Measurements from ENCODE around the gene PAGE1. TPM values are rescaled to one million over a fixed set of nuclear protein-coding genes. Genes with fewer than 3 reads are reported as not detected.

Gene PAGE1
- total RNA-seq, 1 experiment from 2014 or later: not detected

DNA sequence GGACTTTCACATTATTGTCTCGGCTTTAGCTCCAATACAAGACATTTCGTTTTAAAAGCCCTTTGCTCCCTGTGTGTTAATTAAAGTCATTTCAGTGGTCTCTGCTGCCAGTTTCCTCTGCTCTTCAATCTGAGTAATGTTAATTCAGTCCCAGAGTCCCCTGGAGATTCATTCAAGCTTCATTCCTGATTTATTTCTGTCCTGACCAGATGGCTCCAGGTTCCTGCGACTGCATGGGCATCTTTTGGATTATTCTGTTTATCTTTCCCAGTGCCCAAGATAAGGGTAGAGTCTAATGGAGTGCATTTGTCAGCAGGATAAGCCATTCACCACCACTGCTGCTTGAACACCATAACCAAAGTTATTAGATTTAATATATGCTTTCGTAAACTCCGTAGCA, 6.1 kb upstream of the PAGE1 start:
- BruUV-seq (replicated peaks): no TSS peak
- no peaks in the 10 kb centered on the region for H3K4me1 ChIP-seq
- ChIA-PET POLR2A (no interaction called here), CTCF (no interaction called here)
- TF ChIP-seq, protein P1, sequence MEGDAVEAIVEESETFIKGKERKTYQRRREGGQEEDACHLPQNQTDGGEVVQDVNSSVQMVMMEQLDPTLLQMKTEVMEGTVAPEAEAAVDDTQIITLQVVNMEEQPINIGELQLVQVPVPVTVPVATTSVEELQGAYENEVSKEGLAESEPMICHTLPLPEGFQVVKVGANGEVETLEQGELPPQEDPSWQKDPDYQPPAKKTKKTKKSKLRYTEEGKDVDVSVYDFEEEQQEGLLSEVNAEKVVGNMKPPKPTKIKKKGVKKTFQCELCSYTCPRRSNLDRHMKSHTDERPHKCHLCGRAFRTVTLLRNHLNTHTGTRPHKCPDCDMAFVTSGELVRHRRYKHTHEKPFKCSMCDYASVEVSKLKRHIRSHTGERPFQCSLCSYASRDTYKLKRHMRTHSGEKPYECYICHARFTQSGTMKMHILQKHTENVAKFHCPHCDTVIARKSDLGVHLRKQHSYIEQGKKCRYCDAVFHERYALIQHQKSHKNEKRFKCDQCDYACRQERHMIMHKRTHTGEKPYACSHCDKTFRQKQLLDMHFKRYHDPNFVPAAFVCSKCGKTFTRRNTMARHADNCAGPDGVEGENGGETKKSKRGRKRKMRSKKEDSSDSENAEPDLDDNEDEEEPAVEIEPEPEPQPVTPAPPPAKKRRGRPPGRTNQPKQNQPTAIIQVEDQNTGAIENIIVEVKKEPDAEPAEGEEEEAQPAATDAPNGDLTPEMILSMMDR (IDR thresholded peaks at IDR 0.05; ENCODE audit: insufficient read depth in 1 of 2, low read depth in 1 of 2, low read length in 1 of 2, severe bottlenecking in 1 of 2, unreplicated experiment in 1 of 2): no peak
- Mint-ChIP-seq H3K4me1 (ENCODE audit: low read depth, unreplicated experiment) (no peaks in the 10 kb centered on the region), H3K27ac (ENCODE audit: unreplicated experiment) (no peak overlapping the region), H3K36me3 (ENCODE audit: insufficient read depth, unreplicated experiment) (no peaks in the 10 kb centered on the region), H3K9me3 (ENCODE audit: unreplicated experiment) (peaks cover 10% of the 10 kb centered on the region), H3K27me3 (ENCODE audit: insufficient read depth, unreplicated experiment) (no peaks in the 10 kb centered on the region), H3K4me3 (ENCODE audit: unreplicated experiment) (no peak overlapping the region)
- intact Hi-C loops (cut with micrococcal nuclease; ENCODE audit: unreplicated experiment): no loop called here
- H3K27me3 ChIP-seq (replicated peaks; ENCODE audit: control insufficient read depth, insufficient read depth, low read length): no peaks in the 10 kb centered on the region
- no peak overlapping the region for H3K4me3 ChIP-seq (ENCODE audit: low read depth, low read length)
- DNase-seq: no peak
- no peaks in the 10 kb centered on the region for H3K9me3 ChIP-seq
- H3K36me3 ChIP-seq (ENCODE audit: control insufficient read depth, insufficient read depth, low read length): no peaks in the 10 kb centered on the region

DNA sequence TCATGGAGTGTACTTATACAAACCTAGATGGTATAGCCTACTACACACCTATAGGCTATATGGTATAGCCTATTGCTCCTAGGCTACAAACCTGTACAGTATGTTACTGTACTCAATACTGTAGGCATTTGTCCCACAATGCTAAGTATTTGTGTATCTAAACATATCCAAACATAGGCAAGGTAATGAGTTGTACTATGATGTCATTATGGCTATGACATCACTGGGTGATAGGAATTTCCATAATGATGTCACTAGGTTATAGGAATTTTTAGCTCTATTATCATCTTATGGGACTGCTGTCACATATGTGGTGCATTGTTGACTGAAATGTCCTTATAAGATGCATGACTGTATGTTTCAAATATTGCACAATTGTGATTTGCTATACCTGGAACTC, 5.5 kb upstream of the PAGE1 start:
- no peaks in the 10 kb centered on the region for H3K36me3 ChIP-seq (ENCODE audit: control insufficient read depth, insufficient read depth, low read length)
- TF ChIP-seq, protein P1 (IDR thresholded peaks at IDR 0.05; ENCODE audit: insufficient read depth in 1 of 2, low read depth in 1 of 2, low read length in 1 of 2, severe bottlenecking in 1 of 2, unreplicated experiment in 1 of 2): no peak
- BruUV-seq (replicated peaks): no TSS peak
- ChIA-PET POLR2A (no interaction called here), CTCF (no interaction called here)
- H3K27me3 Mint-ChIP-seq (ENCODE audit: insufficient read depth, unreplicated experiment): no peaks in the 10 kb centered on the region
- no peak for DNase-seq
- intact Hi-C loops (cut with micrococcal nuclease; ENCODE audit: unreplicated experiment): no loop called here
- H3K9me3 ChIP-seq: no peaks in the 10 kb centered on the region
- no peak overlapping the region for H3K4me3 Mint-ChIP-seq (ENCODE audit: unreplicated experiment)
- H3K27ac Mint-ChIP-seq (ENCODE audit: unreplicated experiment): no peak overlapping the region
- H3K4me3 ChIP-seq (ENCODE audit: low read depth, low read length): no peak overlapping the region
- H3K4me1 Mint-ChIP-seq (ENCODE audit: low read depth, unreplicated experiment): no peaks in the 10 kb centered on the region
- peaks cover 4% of the 10 kb centered on the region for H3K9me3 Mint-ChIP-seq (ENCODE audit: unreplicated experiment)
- no peaks in the 10 kb centered on the region for H3K27me3 ChIP-seq (replicated peaks; ENCODE audit: control insufficient read depth, insufficient read depth, low read length)
- no peaks in the 10 kb centered on the region for H3K4me1 ChIP-seq
- no peaks in the 10 kb centered on the region for H3K36me3 Mint-ChIP-seq (ENCODE audit: insufficient read depth, unreplicated experiment)

DNA sequence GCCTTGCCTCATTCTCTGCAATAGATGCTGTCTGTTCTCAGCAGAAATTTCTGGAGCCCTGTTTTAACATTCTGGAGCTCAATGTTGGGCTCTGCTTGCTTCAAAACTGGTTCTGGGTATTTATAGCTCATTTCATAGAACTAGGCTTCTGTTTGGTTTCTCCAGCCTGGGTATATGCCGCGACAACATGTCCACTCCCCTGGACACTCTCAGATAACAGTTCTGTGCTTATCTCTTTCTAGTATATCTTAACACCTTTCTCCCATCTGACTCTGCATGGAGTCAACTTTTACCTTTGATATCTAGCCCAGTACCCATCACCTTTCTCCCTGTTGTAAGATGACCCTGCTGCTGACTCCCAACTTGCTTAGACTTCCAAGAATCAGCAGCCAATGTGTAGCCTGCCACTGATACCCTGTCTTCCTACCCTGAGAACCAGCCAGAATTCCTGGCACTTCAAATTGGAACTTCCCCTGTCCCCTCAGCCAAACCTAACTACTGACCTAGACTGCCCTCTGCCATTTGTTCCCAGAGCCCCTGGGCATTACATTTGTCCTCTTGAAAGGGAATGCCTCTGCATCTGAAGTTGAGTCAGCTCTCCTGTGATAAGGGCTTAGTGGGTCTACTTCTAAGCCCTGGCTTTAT, 20.6 kb downstream of the PAGE1 start:
- Mint-ChIP-seq H3K27ac (ENCODE audit: unreplicated experiment) (no peak overlapping the region), H3K4me3 (ENCODE audit: unreplicated experiment) (no peak overlapping the region), H3K36me3 (ENCODE audit: insufficient read depth, unreplicated experiment) (no peaks in the 10 kb centered on the region), H3K9me3 (ENCODE audit: unreplicated experiment) (peaks cover 9% of the 10 kb centered on the region), H3K4me1 (ENCODE audit: low read depth, unreplicated experiment) (no peaks in the 10 kb centered on the region), H3K27me3 (ENCODE audit: insufficient read depth, unreplicated experiment) (no peaks in the 10 kb centered on the region)
- intact Hi-C loops (cut with micrococcal nuclease; ENCODE audit: unreplicated experiment): no loop called here
- Histone ChIP-seq H3K9me3 (no peaks in the 10 kb centered on the region), H3K27me3 (replicated peaks; ENCODE audit: control insufficient read depth, insufficient read depth, low read length) (no peaks in the 10 kb centered on the region), H3K4me1 (no peaks in the 10 kb centered on the region), H3K36me3 (ENCODE audit: control insufficient read depth, insufficient read depth, low read length) (no peaks in the 10 kb centered on the region), H3K4me3 (ENCODE audit: low read depth, low read length) (no peak overlapping the region)
- BruUV-seq (replicated peaks): no TSS peak
- ChIA-PET CTCF (no interaction called here), POLR2A (no interaction called here)
- no peak for DNase-seq
- TF ChIP-seq, protein P1 (IDR thresholded peaks at IDR 0.05; ENCODE audit: insufficient read depth in 1 of 2, low read depth in 1 of 2, low read length in 1 of 2, severe bottlenecking in 1 of 2, unreplicated experiment in 1 of 2): no peak

Data from Caco-2 (cell line).